Measurements from ENCODE around the gene SBK1. TPM values are rescaled to one million over a fixed set of nuclear protein-coding genes. Genes with fewer than 3 reads are reported as not detected.

The SBK1 gene
- total RNA-seq, 1 experiment from 2014 or later = 6.7 TPM

- BruUV-seq (replicated peaks) = no TSS peak
- TF ChIP-seq CTCF (IDR thresholded peaks at IDR 0.05; ENCODE audit: insufficient read depth in 1 of 2, low read depth in 1 of 2, low read length in 1 of 2, severe bottlenecking in 1 of 2, unreplicated experiment in 1 of 2) = no peak
- Mint-ChIP-seq H3K36me3 (ENCODE audit: insufficient read depth, unreplicated experiment) (no peaks in the 10 kb centered on the region), H3K4me1 (ENCODE audit: low read depth, unreplicated experiment) (no peaks in the 10 kb centered on the region), H3K9me3 (ENCODE audit: unreplicated experiment) (no peaks in the 10 kb centered on the region), H3K27me3 (ENCODE audit: insufficient read depth, unreplicated experiment) (no peaks in the 10 kb centered on the region), H3K4me3 (ENCODE audit: unreplicated experiment) (no peak overlapping the region), H3K27ac (ENCODE audit: unreplicated experiment) (no peak overlapping the region)
- no peaks in the 10 kb centered on the region for H3K4me1 ChIP-seq
- no peaks in the 10 kb centered on the region for H3K9me3 ChIP-seq
- intact Hi-C loops (cut with micrococcal nuclease; ENCODE audit: unreplicated experiment) = no loop called here
- POLR2A ChIA-PET = no interaction called here
- no peaks in the 10 kb centered on the region for H3K27me3 ChIP-seq (replicated peaks; ENCODE audit: control insufficient read depth, insufficient read depth, low read length)
- no peaks in the 10 kb centered on the region for H3K36me3 ChIP-seq (ENCODE audit: control insufficient read depth, insufficient read depth, low read length)
- CTCF ChIA-PET = no interaction called here
- no peak for DNase-seq
- no peak overlapping the region for H3K4me3 ChIP-seq (ENCODE audit: low read depth, low read length)
These were observed 38.2 kb upstream of the SBK1 start for GRCh38 chr16:28254158-28254557.

- intact Hi-C loops (cut with micrococcal nuclease; ENCODE audit: unreplicated experiment) = no loop called here
- ChIA-PET CTCF (no interaction called here), POLR2A (no interaction called here)
- H3K27me3 Mint-ChIP-seq (ENCODE audit: insufficient read depth, unreplicated experiment) = peaks cover 3% of the 10 kb centered on the region
- H3K4me3 ChIP-seq (ENCODE audit: low read depth, low read length) = no peak overlapping the region
- H3K4me1 Mint-ChIP-seq (ENCODE audit: low read depth, unreplicated experiment) = no peaks in the 10 kb centered on the region
- no peaks in the 10 kb centered on the region for H3K4me1 ChIP-seq
- no peak for DNase-seq
- H3K36me3 Mint-ChIP-seq (ENCODE audit: insufficient read depth, unreplicated experiment) = no peaks in the 10 kb centered on the region
- H3K4me3 Mint-ChIP-seq (ENCODE audit: unreplicated experiment) = no peak overlapping the region
- no TSS peak for BruUV-seq (replicated peaks)
- no peak for TF ChIP-seq CTCF (IDR thresholded peaks at IDR 0.05; ENCODE audit: insufficient read depth in 1 of 2, low read depth in 1 of 2, low read length in 1 of 2, severe bottlenecking in 1 of 2, unreplicated experiment in 1 of 2)
- no peaks in the 10 kb centered on the region for H3K9me3 ChIP-seq
- H3K9me3 Mint-ChIP-seq (ENCODE audit: unreplicated experiment) = no peaks in the 10 kb centered on the region
- H3K36me3 ChIP-seq (ENCODE audit: control insufficient read depth, insufficient read depth, low read length) = no peaks in the 10 kb centered on the region
- no peaks in the 10 kb centered on the region for H3K27me3 ChIP-seq (replicated peaks; ENCODE audit: control insufficient read depth, insufficient read depth, low read length)
- no peak overlapping the region for H3K27ac Mint-ChIP-seq (ENCODE audit: unreplicated experiment)
These were observed 36.5 kb upstream of the SBK1 start for GRCh38 chr16:28255838-28256237.

GRCh38 chr16:28257256-28257655 is 35.1 kb upstream of the SBK1 start:
- no peaks in the 10 kb centered on the region for H3K36me3 Mint-ChIP-seq (ENCODE audit: insufficient read depth, unreplicated experiment)
- TF ChIP-seq CTCF (IDR thresholded peaks at IDR 0.05; ENCODE audit: insufficient read depth in 1 of 2, low read depth in 1 of 2, low read length in 1 of 2, severe bottlenecking in 1 of 2, unreplicated experiment in 1 of 2) = no peak
- H3K9me3 Mint-ChIP-seq (ENCODE audit: unreplicated experiment) = no peaks in the 10 kb centered on the region
- no peaks in the 10 kb centered on the region for H3K4me1 ChIP-seq
- no peaks in the 10 kb centered on the region for H3K27me3 ChIP-seq (replicated peaks; ENCODE audit: control insufficient read depth, insufficient read depth, low read length)
- intact Hi-C loops (cut with micrococcal nuclease; ENCODE audit: unreplicated experiment) = no loop called here
- H3K4me3 Mint-ChIP-seq (ENCODE audit: unreplicated experiment) = no peak overlapping the region
- no peak for DNase-seq
- H3K36me3 ChIP-seq (ENCODE audit: control insufficient read depth, insufficient read depth, low read length) = no peaks in the 10 kb centered on the region
- no TSS peak for BruUV-seq (replicated peaks)
- no peaks in the 10 kb centered on the region for H3K9me3 ChIP-seq
- peaks cover 3% of the 10 kb centered on the region for H3K27me3 Mint-ChIP-seq (ENCODE audit: insufficient read depth, unreplicated experiment)
- H3K27ac Mint-ChIP-seq (ENCODE audit: unreplicated experiment) = no peak overlapping the region
- no peaks in the 10 kb centered on the region for H3K4me1 Mint-ChIP-seq (ENCODE audit: low read depth, unreplicated experiment)
- CTCF ChIA-PET = no interaction called here
- POLR2A ChIA-PET = no interaction called here
- no peak overlapping the region for H3K4me3 ChIP-seq (ENCODE audit: low read depth, low read length)

All from Caco-2 (cell line).